Common myeloid progenitor, CD34-positive (primary cell): Measurements from ENCODE around the gene MTCH2.

ENCODE experiments used
- CTCF ChIA-PET: fragments of 350-600 bp; sonication (Branson Sonifier 250); formaldehyde crosslinking; loops from one replicate; lab custom pipeline; 2021; ENCODE audit warnings: antibody characterized with exemption; lab: Charles Lee
- POLR2A ChIA-PET: fragments of 350-600 bp; sonication (Branson Sonifier 250); formaldehyde crosslinking; loops from one replicate; lab custom pipeline; 2021; ENCODE audit warnings: antibody characterized with exemption; lab: Charles Lee
- DNase-seq, 3 donors: peaks; one replicate each; pipeline versions ENCODE4 v3.0.0 to v3.0.0-alpha.2; 2013
- H3K27ac ChIP-seq, 2 experiments: 1 replicate in 1 of 2; 2 replicates in 1 of 2; pipeline ENCODE4 v1.7.0; 2013; ENCODE audit warnings: inconsistent platforms in 2 of 2, low read length in 2 of 2, mild to moderate bottlenecking in 2 of 2, low read depth in 1 of 2, moderate library complexity in 1 of 2; ENCODE audit not compliant: severe bottlenecking in 2 of 2, insufficient read depth in 1 of 2, poor library complexity in 1 of 2
- H3K27me3 ChIP-seq, 5 experiments: replicated peaks in 2 of 5; 1 replicate in 3 of 5; 2 replicates in 2 of 5; pipeline versions ENCODE4 v1.6.1 to v1.7.0; 2013; ENCODE audit warnings: low read length in 4 of 5, mild to moderate bottlenecking in 2 of 5, moderate library complexity in 2 of 5, inconsistent platforms in 1 of 5; ENCODE audit not compliant: insufficient read depth in 5 of 5, control insufficient read depth in 4 of 5
- H3K36me3 ChIP-seq, 4 experiments: 1 replicate in 2 of 4; 2 replicates in 2 of 4; pipeline versions ENCODE4 v1.6.1 to v1.7.0; 2013; ENCODE audit warnings: low read length in 3 of 4, control low read depth in 1 of 4, mild to moderate bottlenecking in 1 of 4; ENCODE audit not compliant: control insufficient read depth in 4 of 4, insufficient read depth in 4 of 4
- H3K4me1 ChIP-seq, 4 experiments: 1 replicate in 3 of 4; 2 replicates in 1 of 4; pipeline versions ENCODE4 v1.6.1 to v1.7.1; 2013; ENCODE audit warnings: low read length in 3 of 4, mild to moderate bottlenecking in 3 of 4, control low read depth in 1 of 4, inconsistent platforms in 1 of 4, moderate library complexity in 1 of 4; ENCODE audit not compliant: control insufficient read depth in 4 of 4, insufficient read depth in 4 of 4; ENCODE audit errors: control extremely low read depth in 1 of 4
- H3K4me3 ChIP-seq, 7 experiments: 1 replicate in 4 of 7; 2 replicates in 3 of 7; pipeline versions ENCODE4 v1.5.1 to v1.7.0; 2013; ENCODE audit warnings: mild to moderate bottlenecking in 7 of 7, low read length in 6 of 7, moderate library complexity in 6 of 7, inconsistent platforms in 2 of 7, low read depth in 2 of 7, control low read depth in 1 of 7; ENCODE audit not compliant: insufficient read depth in 4 of 7, control insufficient read depth in 1 of 7; ENCODE audit errors: extremely low read depth in 1 of 7
- H3K9me3 ChIP-seq, 5 experiments: 1 replicate in 4 of 5; 2 replicates in 1 of 5; pipeline versions ENCODE4 v1.6.1 to v1.7.1; 2013; ENCODE audit warnings: low read length in 4 of 5, mild to moderate bottlenecking in 2 of 5, inconsistent platforms in 1 of 5, low read depth in 1 of 5, moderate library complexity in 1 of 5; ENCODE audit not compliant: control insufficient read depth in 4 of 5, insufficient read depth in 2 of 5; ENCODE audit errors: control extremely low read depth in 1 of 5
- WGBS: methylation state at CpG from one replicate; pipeline ENCODE4 v1.1.5; 2013; ENCODE audit not compliant: insufficient coverage; 5-methylcytosine and 5-hydroxymethylcytosine counted together

Gene MTCH2

GRCh38 chr11:47661245-47661644, 18.9 kb upstream of the MTCH2 start:
- Histone ChIP-seq H3K27me3 (no peaks in the 10 kb centered on the region), H3K36me3 (no peaks in the 10 kb centered on the region), H3K4me3 (no peak overlapping the region), H3K9me3 (no peaks in the 10 kb centered on the region), H3K4me1 (no peaks in the 10 kb centered on the region), H3K27ac (no peak overlapping the region)
- no peak for DNase-seq
- ChIA-PET CTCF (no interaction called here), POLR2A (interaction anchor here (0.5 to 0.6 kb wide), 2 partner anchors 37 to 317 kb away, joined by 3 to 7 read pairs; no protein-coding TSS in a partner anchor)
- 100% methylated on average over 2 of the region's 2 CpGs for WGBS

- Histone ChIP-seq H3K36me3 (no peaks in the 10 kb centered on the region), H3K27me3 (no peaks in the 10 kb centered on the region), H3K9me3 (no peaks in the 10 kb centered on the region), H3K4me3 (no peak overlapping the region), H3K4me1 (no peaks in the 10 kb centered on the region), H3K27ac (no peak overlapping the region)
- DNase-seq = no peak
- ChIA-PET CTCF (no interaction called here), POLR2A (no interaction called here)
- WGBS = 100% methylated on average over 2 of the region's 4 CpGs
These were observed 16.9 kb upstream of the MTCH2 start for GRCh38 chr11:47659276-47659675.

- Histone ChIP-seq H3K4me1 (no peaks in the 10 kb centered on the region), H3K27ac (no peak overlapping the region), H3K36me3 (no peaks in the 10 kb centered on the region), H3K9me3 (peaks cover 0 to 6% (median 0%) of the 10 kb centered on the region in 5 experiments), H3K4me3 (no peak overlapping the region), H3K27me3 (no peaks in the 10 kb centered on the region)
- CTCF ChIA-PET = no interaction called here
- POLR2A ChIA-PET = no interaction called here
- DNase-seq = no peak
- WGBS = 100% methylated on average over 2 of the region's 6 CpGs
These were observed 14.0 kb upstream of the MTCH2 start for GRCh38 chr11:47656260-47656885.

- WGBS = 100% methylated on average over 1 of the region's 5 CpGs
- Histone ChIP-seq H3K27me3 (no peaks in the 10 kb centered on the region), H3K9me3 (peaks cover 0 to 6% (median 0%) of the 10 kb centered on the region in 5 experiments), H3K4me1 (peaks cover 0 to 3% (median 0%) of the 10 kb centered on the region in 4 experiments), H3K36me3 (no peaks in the 10 kb centered on the region), H3K27ac (no peak overlapping the region), H3K4me3 (no peak overlapping the region)
- CTCF ChIA-PET = interaction anchor here (2.4 kb wide), 1 partner anchor 23 kb away, joined by 5 read pairs; no protein-coding TSS in a partner anchor
- DNase-seq = no peak
- POLR2A ChIA-PET = no interaction called here
These were observed 9.6 kb upstream of the MTCH2 start for GRCh38 chr11:47651818-47652469.

- no peak overlapping the region for H3K27ac ChIP-seq
- H3K36me3 ChIP-seq = no peaks in the 10 kb centered on the region
- CTCF ChIA-PET = interaction anchor here (1.0 kb wide), 1 partner anchor 16 kb away, joined by 4 read pairs; no protein-coding TSS in a partner anchor
- peaks cover 0 to 6% (median 0%) of the 10 kb centered on the region in 5 experiments for H3K9me3 ChIP-seq
- POLR2A ChIA-PET = no interaction called here
- H3K27me3 ChIP-seq = no peaks in the 10 kb centered on the region
- H3K4me1 ChIP-seq = peaks cover 0 to 3% (median 0%) of the 10 kb centered on the region in 4 experiments
- 100% methylated on average over 3 of the region's 3 CpGs for WGBS
- H3K4me3 ChIP-seq = no peak overlapping the region
- DNase-seq = no peak
These were observed 6.9 kb upstream of the MTCH2 start for GRCh38 chr11:47649276-47649675.

GRCh38 chr11:47646019-47646418, 3.7 kb upstream of the MTCH2 start:
- 100% methylated on average over 3 of the region's 6 CpGs for WGBS
- Histone ChIP-seq H3K4me3 (no peak overlapping the region), H3K36me3 (no peaks in the 10 kb centered on the region), H3K27ac (no peak overlapping the region), H3K27me3 (no peaks in the 10 kb centered on the region), H3K4me1 (peaks cover 8 to 18% (median 11%) of the 10 kb centered on the region in 4 experiments), H3K9me3 (no peaks in the 10 kb centered on the region)
- DNase-seq = no peak
- ChIA-PET CTCF (no interaction called here), POLR2A (no interaction called here)

GRCh38 chr11:47645500-47645899, 3.1 kb upstream of the MTCH2 start:
- H3K4me3 ChIP-seq = no peak overlapping the region
- peaks cover 8 to 23% (median 14%) of the 10 kb centered on the region in 4 experiments for H3K4me1 ChIP-seq
- H3K9me3 ChIP-seq = no peaks in the 10 kb centered on the region
- no peak overlapping the region for H3K27ac ChIP-seq
- no peaks in the 10 kb centered on the region for H3K36me3 ChIP-seq
- ChIA-PET POLR2A (interaction anchor here (0.6 kb wide), 2 partner anchors 10 to 114 kb away, joined by 3 read pairs; no protein-coding TSS in a partner anchor), CTCF (no interaction called here)
- no peak for DNase-seq
- H3K27me3 ChIP-seq = no peaks in the 10 kb centered on the region
- WGBS = 93% methylated on average over 3 of the region's 6 CpGs
